ENCODE results near the gene TNNI3K. TPM values are rescaled to one million over a fixed set of nuclear protein-coding genes. Genes with fewer than 3 reads are reported as not detected.

TNNI3K gene
- total and polyA plus RNA-seq, 9 of the 15 experiments (the other 6 are each of a cell fraction or from before 2014, with no cell fraction given): 0.21 to 0.53 (median 0.32) TPM; not detected in 5

DNA sequence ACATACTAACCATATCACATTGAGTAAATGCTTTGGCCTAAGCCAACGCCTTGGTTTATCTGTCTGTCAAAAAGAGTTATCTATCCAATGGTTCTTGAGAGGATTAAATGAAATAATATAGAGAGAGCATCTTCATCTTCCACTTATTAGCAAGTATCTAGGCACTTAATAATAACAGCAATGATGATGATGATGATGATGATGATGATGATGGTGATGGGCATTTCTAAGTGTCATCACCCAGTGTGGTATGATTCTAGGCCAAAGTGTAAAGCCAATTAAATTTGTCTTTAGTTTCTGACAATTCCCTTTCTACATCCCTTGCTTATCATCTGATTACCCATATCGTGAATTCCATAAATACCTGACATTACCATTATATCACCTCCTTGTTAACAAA is 342.9 kb downstream of the TNNI3K start:
- ChIA-PET CTCF (ENCODE audit: low intra/inter-chr PET ratio) (no interaction called here), POLR2A (no interaction called here)
- in situ Hi-C loops (cut with MboI): no loop called here
- no peak overlapping the region for H3K27ac ChIP-seq (ENCODE audit: extremely low read depth, low read depth, low read length)
- TF ChIP-seq, protein P1, sequence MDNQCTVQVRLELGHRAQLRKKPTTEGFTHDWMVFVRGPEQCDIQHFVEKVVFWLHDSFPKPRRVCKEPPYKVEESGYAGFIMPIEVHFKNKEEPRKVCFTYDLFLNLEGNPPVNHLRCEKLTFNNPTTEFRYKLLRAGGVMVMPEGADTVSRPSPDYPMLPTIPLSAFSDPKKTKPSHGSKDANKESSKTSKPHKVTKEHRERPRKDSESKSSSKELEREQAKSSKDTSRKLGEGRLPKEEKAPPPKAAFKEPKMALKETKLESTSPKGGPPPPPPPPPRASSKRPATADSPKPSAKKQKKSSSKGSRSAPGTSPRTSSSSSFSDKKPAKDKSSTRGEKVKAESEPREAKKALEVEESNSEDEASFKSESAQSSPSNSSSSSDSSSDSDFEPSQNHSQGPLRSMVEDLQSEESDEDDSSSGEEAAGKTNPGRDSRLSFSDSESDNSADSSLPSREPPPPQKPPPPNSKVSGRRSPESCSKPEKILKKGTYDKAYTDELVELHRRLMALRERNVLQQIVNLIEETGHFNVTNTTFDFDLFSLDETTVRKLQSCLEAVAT (IDR thresholded peaks at IDR 0.05): no peak
- TF ChIP-seq FOXA1 (IDR thresholded peaks at IDR 0.05; ENCODE audit: borderline replicate concordance) (no peak), ZBTB7A (IDR thresholded peaks at IDR 0.05; ENCODE audit: borderline replicate concordance, control insufficient read depth, low read depth, low read length) (no peak), KLF10 (CRISPR knock-in tag; IDR thresholded peaks at IDR 0.05) (no peak), THRAP3 (IDR thresholded peaks at IDR 0.05; ENCODE audit: borderline replicate concordance) (no peak)
- TF ChIP-seq, protein P2, sequence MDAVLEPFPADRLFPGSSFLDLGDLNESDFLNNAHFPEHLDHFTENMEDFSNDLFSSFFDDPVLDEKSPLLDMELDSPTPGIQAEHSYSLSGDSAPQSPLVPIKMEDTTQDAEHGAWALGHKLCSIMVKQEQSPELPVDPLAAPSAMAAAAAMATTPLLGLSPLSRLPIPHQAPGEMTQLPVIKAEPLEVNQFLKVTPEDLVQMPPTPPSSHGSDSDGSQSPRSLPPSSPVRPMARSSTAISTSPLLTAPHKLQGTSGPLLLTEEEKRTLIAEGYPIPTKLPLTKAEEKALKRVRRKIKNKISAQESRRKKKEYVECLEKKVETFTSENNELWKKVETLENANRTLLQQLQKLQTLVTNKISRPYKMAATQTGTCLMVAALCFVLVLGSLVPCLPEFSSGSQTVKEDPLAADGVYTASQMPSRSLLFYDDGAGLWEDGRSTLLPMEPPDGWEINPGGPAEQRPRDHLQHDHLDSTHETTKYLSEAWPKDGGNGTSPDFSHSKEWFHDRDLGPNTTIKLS (IDR thresholded peaks at IDR 0.05; ENCODE audit: borderline replicate concordance, low read depth): no peak
- no peaks in the 10 kb centered on the region for H3K9me3 ChIP-seq (replicated peaks; ENCODE audit: control insufficient read depth, insufficient read depth, low read depth, low read length)
- H3K4me3 ChIP-seq: no peak overlapping the region
- no peak overlapping the region for H2AFZ ChIP-seq (ENCODE audit: low read depth, low read length)
- H3K9ac ChIP-seq (ENCODE audit: insufficient read depth in 1 of 2, low read depth in 2 of 2, low read length in 2 of 2): no peak overlapping the region
- H3K4me1 ChIP-seq (replicated peaks in 1 of 2; ENCODE audit: control insufficient read depth in 2 of 2, insufficient read depth in 2 of 2, low read length in 2 of 2): no peaks in the 10 kb centered on the region
- BruUV-seq (replicated peaks): no TSS peak
- no peaks in the 10 kb centered on the region for H3K9me1 ChIP-seq (ENCODE audit: control insufficient read depth, insufficient read depth, low read length)
- FAIRE-seq: no peak
- H4K20me1 ChIP-seq (replicated peaks; ENCODE audit: control insufficient read depth, insufficient read depth, low read length): no peaks in the 10 kb centered on the region
- ATAC-seq: no peak
- no peaks in the 10 kb centered on the region for H3K27me3 ChIP-seq (ENCODE audit: control insufficient read depth in 2 of 2, insufficient read depth in 2 of 2, low read length in 2 of 2)
- 0% methylated on average over 2 of the region's 2 CpGs for WGBS (ENCODE audit: insufficient coverage, low coverage, missing lambda C conversion rate)
- H3K79me2 ChIP-seq (ENCODE audit: control insufficient read depth, insufficient read depth, low read length): no peaks in the 10 kb centered on the region
- intact Hi-C loops (cut with micrococcal nuclease): no loop called here
- no peak overlapping the region for H3K4me2 ChIP-seq (ENCODE audit: insufficient read depth, low read length)
- no peaks in the 10 kb centered on the region for H3K36me3 ChIP-seq (ENCODE audit: control insufficient read depth, insufficient read depth, low read length)
- no peak for DNase-seq (ENCODE audit: extremely low read depth in 1 of 4, low spot score in 3 of 4)

All from K562 (cell line).